ENCODE measurements around the gene DNAJB14.
A peak's percentile ranks its signal among the peaks of the same experiment; 100 is the strongest.

Gene DNAJB14

GRCh38 chr4:99938243-99938753 is 8.1 kb downstream of the DNAJB14 start:
- H3K36me3 ChIP-seq (ENCODE audit: insufficient read depth, low read length), result peaks cover 18% of the 10 kb centered on the region
- H3K4me1 ChIP-seq (ENCODE audit: insufficient read depth, low read length), result no peaks in the 10 kb centered on the region
- peaks cover 14% of the 10 kb centered on the region; the same call in 1 of the 2 replicates for H3K9me3 ChIP-seq (ENCODE audit: insufficient read depth, low read depth, low read length)
- no peaks in the 10 kb centered on the region for H3K27me3 ChIP-seq (ENCODE audit: insufficient read depth, low read length)
- H3K27ac ChIP-seq (ENCODE audit: low read depth, low read length), result no peak overlapping the region
- H3K4me3 ChIP-seq (ENCODE audit: low read length), result no peak overlapping the region
- H3K9ac ChIP-seq (ENCODE audit: low read depth, low read length), result no peak overlapping the region
- WGBS, result 96% methylated on average over 2 of the region's 3 CpGs

GRCh38 chr4:99934891-99935290 is 11.5 kb downstream of the DNAJB14 start:
- Histone ChIP-seq H3K4me3 (ENCODE audit: low read length) (no peak overlapping the region), H3K27ac (ENCODE audit: low read depth, low read length) (no peak overlapping the region), H3K9ac (ENCODE audit: low read depth, low read length) (no peak overlapping the region), H3K4me1 (ENCODE audit: insufficient read depth, low read length) (no peaks in the 10 kb centered on the region), H3K9me3 (ENCODE audit: insufficient read depth, low read depth, low read length) (peaks cover 14% of the 10 kb centered on the region; the same call in 1 of the 2 replicates), H3K36me3 (ENCODE audit: insufficient read depth, low read length) (peaks cover 19% of the 10 kb centered on the region), H3K27me3 (ENCODE audit: insufficient read depth, low read length) (no peaks in the 10 kb centered on the region)

- no peak overlapping the region for H3K27ac ChIP-seq (ENCODE audit: low read depth, low read length)
- H3K36me3 ChIP-seq (ENCODE audit: insufficient read depth, low read length), result peaks cover 53% of the 10 kb centered on the region
- WGBS, result 95% methylated on average over 2 of the region's 2 CpGs
- H3K4me1 ChIP-seq (ENCODE audit: insufficient read depth, low read length), result no peaks in the 10 kb centered on the region
- no peak overlapping the region for H3K9ac ChIP-seq (ENCODE audit: low read depth, low read length)
- H3K9me3 ChIP-seq (ENCODE audit: insufficient read depth, low read depth, low read length), result no peaks in the 10 kb centered on the region
- H3K27me3 ChIP-seq (ENCODE audit: insufficient read depth, low read length), result no peaks in the 10 kb centered on the region
- H3K4me3 ChIP-seq (ENCODE audit: low read length), result no peak overlapping the region
Observed at GRCh38 chr4:99927566-99927965, 18.9 kb downstream of the DNAJB14 start.

- no peaks in the 10 kb centered on the region for H3K4me1 ChIP-seq (ENCODE audit: insufficient read depth, low read length)
- no peaks in the 10 kb centered on the region for H3K27me3 ChIP-seq (ENCODE audit: insufficient read depth, low read length)
- no peak overlapping the region for H3K4me3 ChIP-seq (ENCODE audit: low read length)
- H3K9ac ChIP-seq (ENCODE audit: low read depth, low read length), result no peak overlapping the region
- 100% methylated on average over 2 of the region's 3 CpGs for WGBS
- no peaks in the 10 kb centered on the region; the same call in 1 of the 2 replicates for H3K9me3 ChIP-seq (ENCODE audit: insufficient read depth, low read depth, low read length)
- H3K36me3 ChIP-seq (ENCODE audit: insufficient read depth, low read length), result peaks cover 64% of the 10 kb centered on the region
- H3K27ac ChIP-seq (ENCODE audit: low read depth, low read length), result no peak overlapping the region
Observed at GRCh38 chr4:99921174-99921573, 25.2 kb downstream of the DNAJB14 start.

- Histone ChIP-seq H3K36me3 (ENCODE audit: insufficient read depth, low read length) (peaks cover 58% of the 10 kb centered on the region), H3K27me3 (ENCODE audit: insufficient read depth, low read length) (no peaks in the 10 kb centered on the region), H3K4me1 (ENCODE audit: insufficient read depth, low read length) (no peaks in the 10 kb centered on the region), H3K27ac (ENCODE audit: low read depth, low read length) (no peak overlapping the region), H3K9me3 (ENCODE audit: insufficient read depth, low read depth, low read length) (no peaks in the 10 kb centered on the region; the same call in 1 of the 2 replicates), H3K9ac (ENCODE audit: low read depth, low read length) (no peak overlapping the region), H3K4me3 (ENCODE audit: low read length) (no peak overlapping the region)
- WGBS, result 100% methylated on average over 1 of the region's 2 CpGs
Observed at GRCh38 chr4:99918656-99919055, 27.8 kb downstream of the DNAJB14 start.

- Histone ChIP-seq H3K36me3 (ENCODE audit: insufficient read depth, low read length) (peaks cover 49% of the 10 kb centered on the region), H3K4me3 (ENCODE audit: low read length) (no peak overlapping the region), H3K9ac (ENCODE audit: low read depth, low read length) (no peak overlapping the region), H3K27ac (ENCODE audit: low read depth, low read length) (no peak overlapping the region), H3K4me1 (ENCODE audit: insufficient read depth, low read length) (no peaks in the 10 kb centered on the region), H3K9me3 (ENCODE audit: insufficient read depth, low read depth, low read length) (no peaks in the 10 kb centered on the region; the same call in 1 of the 2 replicates), H3K27me3 (ENCODE audit: insufficient read depth, low read length) (no peaks in the 10 kb centered on the region)
- 98% methylated on average over 3 of the region's 3 CpGs for WGBS
Observed at GRCh38 chr4:99917575-99917974, 28.8 kb downstream of the DNAJB14 start.

- Histone ChIP-seq H3K36me3 (ENCODE audit: insufficient read depth, low read length) (peaks cover 37% of the 10 kb centered on the region), H3K4me1 (ENCODE audit: insufficient read depth, low read length) (no peaks in the 10 kb centered on the region), H3K27ac (ENCODE audit: low read depth, low read length) (no peak overlapping the region), H3K9me3 (ENCODE audit: insufficient read depth, low read depth, low read length) (no peaks in the 10 kb centered on the region; the same call in 1 of the 2 replicates), H3K4me3 (ENCODE audit: low read length) (no peak overlapping the region), H3K9ac (ENCODE audit: low read depth, low read length) (no peak overlapping the region), H3K27me3 (ENCODE audit: insufficient read depth, low read length) (no peaks in the 10 kb centered on the region)
- WGBS, result 100% methylated on average over 2 of the region's 2 CpGs
Observed at GRCh38 chr4:99915449-99915848, 31.0 kb downstream of the DNAJB14 start.

GRCh38 chr4:99894998-99895397 is 51.4 kb downstream of the DNAJB14 start:
- peaks cover 12% of the 10 kb centered on the region; the same call in 1 of the 2 replicates for H3K36me3 ChIP-seq (ENCODE audit: insufficient read depth, low read length)
- no peaks in the 10 kb centered on the region for H3K9me3 ChIP-seq (ENCODE audit: insufficient read depth, low read depth, low read length)
- no peaks in the 10 kb centered on the region for H3K27me3 ChIP-seq (ENCODE audit: insufficient read depth, low read length)
- H3K4me1 ChIP-seq (ENCODE audit: insufficient read depth, low read length), result no peaks in the 10 kb centered on the region
- peak overlapping the region; percentile 95 for H3K4me3 ChIP-seq (ENCODE audit: low read length)
- H3K27ac ChIP-seq (ENCODE audit: low read depth, low read length), result peak overlapping the region; percentile 80; the same call in 1 of the 2 replicates
- peak overlapping the region; percentile 60; the same call in 1 of the 2 replicates for H3K9ac ChIP-seq (ENCODE audit: low read depth, low read length)
- WGBS, result 94% methylated on average over 15 of the region's 16 CpGs

GRCh38 chr4:99894161-99894997 is 52.0 kb downstream of the DNAJB14 start, which contains the start of gene LAMTOR3:
TSS of gene LAMTOR3 (minus strand) at chr4:99894427. CDS start at chr4:99893963, 464 bp downstream.
- H3K27me3 ChIP-seq (ENCODE audit: insufficient read depth, low read length), result no peaks in the 10 kb centered on the region
- H3K4me3 ChIP-seq (ENCODE audit: low read length), result peak within 1 kb of the TSS; percentile 95
- H3K9me3 ChIP-seq (ENCODE audit: insufficient read depth, low read depth, low read length), result no peaks in the 10 kb centered on the region
- peak within 1 kb of the TSS; percentile 67 for H3K9ac ChIP-seq (ENCODE audit: low read depth, low read length)
- peak within 1 kb of the TSS; percentile 80; the same call in 1 of the 2 replicates for H3K27ac ChIP-seq (ENCODE audit: low read depth, low read length)
- peaks cover 8% of the 10 kb centered on the region; the same call in 1 of the 2 replicates for H3K36me3 ChIP-seq (ENCODE audit: insufficient read depth, low read length)
- 3% methylated on average over 29 of the region's 40 CpGs for WGBS
- H3K4me1 ChIP-seq (ENCODE audit: insufficient read depth, low read length), result no peaks in the 10 kb centered on the region

GRCh38 chr4:99893839-99894160 is 52.6 kb downstream of the DNAJB14 start:
- WGBS, result 2% methylated on average over 12 of the region's 12 CpGs
- H3K27me3 ChIP-seq (ENCODE audit: insufficient read depth, low read length), result no peaks in the 10 kb centered on the region
- peaks cover 9% of the 10 kb centered on the region; the same call in 1 of the 2 replicates for H3K36me3 ChIP-seq (ENCODE audit: insufficient read depth, low read length)
- peak overlapping the region; percentile 95 for H3K4me3 ChIP-seq (ENCODE audit: low read length)
- peak overlapping the region; percentile 67 for H3K9ac ChIP-seq (ENCODE audit: low read depth, low read length)
- no peaks in the 10 kb centered on the region for H3K9me3 ChIP-seq (ENCODE audit: insufficient read depth, low read depth, low read length)
- no peaks in the 10 kb centered on the region for H3K4me1 ChIP-seq (ENCODE audit: insufficient read depth, low read length)
- H3K27ac ChIP-seq (ENCODE audit: low read depth, low read length), result peak overlapping the region; percentile 59; the same call in 1 of the 2 replicates

GRCh38 chr4:99893029-99893428 is 53.4 kb downstream of the DNAJB14 start:
- Histone ChIP-seq H3K4me1 (ENCODE audit: insufficient read depth, low read length) (no peaks in the 10 kb centered on the region), H3K27me3 (ENCODE audit: insufficient read depth, low read length) (no peaks in the 10 kb centered on the region), H3K4me3 (ENCODE audit: low read length) (peak overlapping the region; percentile 95), H3K9me3 (ENCODE audit: insufficient read depth, low read depth, low read length) (no peaks in the 10 kb centered on the region), H3K9ac (ENCODE audit: low read depth, low read length) (no peak overlapping the region), H3K27ac (ENCODE audit: low read depth, low read length) (no peak overlapping the region), H3K36me3 (ENCODE audit: insufficient read depth, low read length) (peaks cover 6% of the 10 kb centered on the region; the same call in 1 of the 2 replicates)
- 96% methylated on average over 8 of the region's 8 CpGs for WGBS
